MM.1S (cell line): Measurements from ENCODE around the gene OSBPL10.

Experiments used
- DNase-seq: peaks from one replicate; pipeline ENCODE4 v3.0.0-alpha.2; 2015
- H2AFZ ChIP-seq: fragments of 300-600 bp; sonication (generic); 2 replicates; pipeline ENCODE4 v1.6.0; 2016; ENCODE audit warnings: antibody characterized with exemption, low read length
- H3F3A ChIP-seq: fragments of 300-600 bp; sonication (generic); 2 replicates; pipeline ENCODE4 v1.6.1; 2016; ENCODE audit warnings: mild to moderate bottlenecking, antibody characterized with exemption, low read length, moderate library complexity, mixed read lengths; ENCODE audit not compliant: insufficient read depth
- H3K27ac ChIP-seq: fragments of 300-600 bp; sonication (generic); 2 replicates; pipeline ENCODE4 v1.5.1; 2016; ENCODE audit warnings: mild to moderate bottlenecking, low read length
- H3K27me3 ChIP-seq: fragments of 300-600 bp; sonication (generic); replicated peaks from 2 replicates; pipeline ENCODE4 v1.6.0; 2016; ENCODE audit warnings: low read length; ENCODE audit not compliant: insufficient read depth
- H3K36me3 ChIP-seq: fragments of 300-600 bp; sonication (generic); replicated peaks from 2 replicates; pipeline ENCODE4 v1.6.1; 2016; ENCODE audit warnings: mild to moderate bottlenecking, low read length, mixed read lengths; ENCODE audit not compliant: insufficient read depth
- H3K4me1 ChIP-seq: fragments of 300-600 bp; sonication (generic); 2 replicates; pipeline ENCODE4 v1.6.1; 2016; ENCODE audit warnings: low read length, mixed read lengths
- H3K4me2 ChIP-seq: fragments of 300-600 bp; sonication (generic); 2 replicates; pipeline ENCODE4 v1.6.0; 2016; ENCODE audit warnings: low read depth, low read length
- H3K4me3 ChIP-seq: fragments of 300-600 bp; sonication (generic); 2 replicates; pipeline ENCODE4 v1.5.1; 2016; ENCODE audit warnings: low read length, mixed read lengths
- H3K79me2 ChIP-seq: fragments of 300-600 bp; sonication (generic); 2 replicates; pipeline ENCODE4 v1.6.1; 2016; ENCODE audit warnings: mixed run types, low read length, mixed read lengths
- H3K9ac ChIP-seq: fragments of 300-600 bp; sonication (generic); 2 replicates; pipeline ENCODE4 v1.6.1; 2016; ENCODE audit warnings: low read length, mixed read lengths
- H3K9me2 ChIP-seq: fragments of 300-600 bp; sonication (generic); replicated peaks from 2 replicates; pipeline ENCODE4 v1.6.1; 2016; ENCODE audit warnings: mild to moderate bottlenecking, low read length, mixed read lengths; ENCODE audit not compliant: insufficient read depth
- H3K9me3 ChIP-seq: fragments of 300-600 bp; sonication (generic); replicated peaks from 2 replicates; pipeline ENCODE4 v1.6.1; 2016; ENCODE audit warnings: mild to moderate bottlenecking, low read length, mixed read lengths; ENCODE audit not compliant: insufficient read depth
- H4K20me1 ChIP-seq: fragments of 300-600 bp; sonication (generic); 2 replicates; pipeline ENCODE4 v1.6.1; 2016; ENCODE audit warnings: mild to moderate bottlenecking, low read length, moderate library complexity, mixed read lengths; ENCODE audit not compliant: insufficient read depth
- EZH2 ChIP-seq: fragments of 300-600 bp; sonication (generic); optimal IDR thresholded peaks from 2 replicates; pipeline ENCODE3; 2017; ENCODE audit warnings: low read depth, mild to moderate bottlenecking, antibody characterized with exemption, low read length, mixed read lengths
- EZH2phosphoT487 ChIP-seq: fragments of 300-600 bp; sonication (generic); IDR thresholded peaks from 2 replicates; pipeline ENCODE4 v1.6.1; 2018; ENCODE audit warnings: antibody characterized with exemption, low read length
- TF ChIP-seq, protein P1 (sequence below): fragments of 300-600 bp; sonication (generic); IDR thresholded peaks from 2 replicates; pipeline ENCODE4 v1.5.1; 2016; ENCODE audit warnings: antibody characterized with exemption, low read length, mixed read lengths

OSBPL10 gene

DNA sequence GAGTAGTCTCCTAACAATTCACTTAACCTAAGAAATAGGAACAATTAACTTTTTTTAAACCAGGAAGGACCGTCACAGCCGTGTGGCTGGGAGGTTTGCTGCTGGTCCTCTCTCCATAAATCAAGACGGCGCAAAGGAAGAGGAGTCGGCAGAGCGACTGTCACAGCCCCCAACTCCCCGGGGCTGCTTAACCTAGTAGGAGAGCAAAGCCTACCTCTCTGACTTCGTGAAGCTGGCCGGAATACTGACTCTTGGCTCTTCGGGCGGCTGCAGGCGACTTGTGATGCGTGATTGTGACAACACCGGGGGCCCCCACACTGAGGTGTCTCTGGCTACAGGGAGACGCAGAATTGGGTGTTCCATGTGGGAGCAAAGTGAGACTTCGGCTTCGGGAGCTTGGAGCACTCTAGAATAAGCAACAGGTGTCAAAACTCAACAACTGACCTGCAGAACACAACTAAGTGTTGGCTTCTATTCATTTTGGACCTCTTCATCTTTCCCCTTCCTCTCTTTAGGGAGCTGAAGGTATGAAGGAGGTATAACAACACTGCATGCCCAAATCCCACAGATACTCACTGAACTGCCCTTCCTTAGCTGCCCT lies 151.1 kb downstream of the OSBPL10 start:
- Histone ChIP-seq H3K9me3 (no peaks in the 10 kb centered on the region), H3K4me3 (no peak overlapping the region), H3K27me3 (no peaks in the 10 kb centered on the region), H3K4me2 (no peak overlapping the region), H3K4me1 (no peaks in the 10 kb centered on the region), H3K9ac (no peak overlapping the region), H4K20me1 (no peaks in the 10 kb centered on the region), H2AFZ (no peak overlapping the region), H3K27ac (no peak overlapping the region), H3K79me2 (no peaks in the 10 kb centered on the region), H3K9me2 (no peaks in the 10 kb centered on the region), H3F3A (no peaks in the 10 kb centered on the region), H3K36me3 (no peaks in the 10 kb centered on the region)
- no peak for DNase-seq
- TF ChIP-seq, protein P1, sequence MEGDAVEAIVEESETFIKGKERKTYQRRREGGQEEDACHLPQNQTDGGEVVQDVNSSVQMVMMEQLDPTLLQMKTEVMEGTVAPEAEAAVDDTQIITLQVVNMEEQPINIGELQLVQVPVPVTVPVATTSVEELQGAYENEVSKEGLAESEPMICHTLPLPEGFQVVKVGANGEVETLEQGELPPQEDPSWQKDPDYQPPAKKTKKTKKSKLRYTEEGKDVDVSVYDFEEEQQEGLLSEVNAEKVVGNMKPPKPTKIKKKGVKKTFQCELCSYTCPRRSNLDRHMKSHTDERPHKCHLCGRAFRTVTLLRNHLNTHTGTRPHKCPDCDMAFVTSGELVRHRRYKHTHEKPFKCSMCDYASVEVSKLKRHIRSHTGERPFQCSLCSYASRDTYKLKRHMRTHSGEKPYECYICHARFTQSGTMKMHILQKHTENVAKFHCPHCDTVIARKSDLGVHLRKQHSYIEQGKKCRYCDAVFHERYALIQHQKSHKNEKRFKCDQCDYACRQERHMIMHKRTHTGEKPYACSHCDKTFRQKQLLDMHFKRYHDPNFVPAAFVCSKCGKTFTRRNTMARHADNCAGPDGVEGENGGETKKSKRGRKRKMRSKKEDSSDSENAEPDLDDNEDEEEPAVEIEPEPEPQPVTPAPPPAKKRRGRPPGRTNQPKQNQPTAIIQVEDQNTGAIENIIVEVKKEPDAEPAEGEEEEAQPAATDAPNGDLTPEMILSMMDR = no peak
- TF ChIP-seq EZH2 = no peak
- no peak for TF ChIP-seq EZH2phosphoT487

DNA sequence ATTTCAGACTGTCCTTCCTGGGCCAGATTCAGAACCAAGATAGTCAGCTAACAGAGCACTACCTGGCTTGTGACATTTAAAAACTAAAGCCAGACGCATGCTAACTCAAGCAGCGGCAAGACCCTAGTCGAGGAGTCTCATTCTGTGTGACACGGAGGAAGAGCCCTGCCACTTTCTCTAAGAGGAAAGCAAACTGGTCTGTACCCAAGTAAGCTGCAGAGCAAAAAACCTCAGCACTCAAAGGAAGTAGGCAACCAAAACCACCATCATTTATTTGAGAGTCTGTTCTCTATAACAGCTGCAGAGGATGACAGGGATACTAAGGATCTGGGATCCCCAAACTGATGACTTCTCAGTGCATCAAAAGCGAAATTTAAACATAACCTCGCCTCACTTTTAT lies 152.1 kb downstream of the OSBPL10 start:
- Histone ChIP-seq H3K4me3 (no peak overlapping the region), H3K36me3 (no peaks in the 10 kb centered on the region), H3F3A (no peaks in the 10 kb centered on the region), H3K9me2 (no peaks in the 10 kb centered on the region), H3K79me2 (no peaks in the 10 kb centered on the region), H4K20me1 (no peaks in the 10 kb centered on the region), H3K27me3 (no peaks in the 10 kb centered on the region), H3K27ac (no peak overlapping the region), H3K9me3 (no peaks in the 10 kb centered on the region), H3K9ac (no peak overlapping the region), H3K4me1 (no peaks in the 10 kb centered on the region), H2AFZ (no peak overlapping the region), H3K4me2 (no peak overlapping the region)
- no peak for DNase-seq
- TF ChIP-seq EZH2phosphoT487 (no peak), EZH2 (no peak)
- TF ChIP-seq, protein P1 = no peak

DNA sequence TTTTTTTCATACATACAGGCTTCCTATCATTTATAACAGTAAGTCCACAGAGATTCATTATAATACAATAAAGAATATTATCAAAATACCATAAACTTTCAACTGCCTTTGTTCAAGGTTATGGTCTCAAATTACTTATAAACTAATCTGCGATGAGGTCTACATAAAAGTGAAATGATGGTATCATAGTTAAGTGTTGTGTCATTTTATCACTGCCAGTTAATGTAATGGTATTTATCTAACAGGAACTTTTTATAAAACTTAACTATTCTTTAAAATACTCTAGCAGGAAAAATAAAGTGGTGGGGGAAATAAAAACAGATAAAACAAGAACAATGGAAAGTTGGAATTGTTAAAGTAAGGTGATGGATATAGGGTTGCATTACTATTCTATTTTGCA lies 153.1 kb downstream of the OSBPL10 start:
- no peak for DNase-seq
- Histone ChIP-seq H3K36me3 (no peaks in the 10 kb centered on the region), H2AFZ (no peak overlapping the region), H3K4me3 (no peak overlapping the region), H3F3A (no peaks in the 10 kb centered on the region), H3K4me2 (no peak overlapping the region), H3K9ac (no peak overlapping the region), H3K27ac (no peak overlapping the region), H3K27me3 (no peaks in the 10 kb centered on the region), H3K4me1 (no peaks in the 10 kb centered on the region), H3K9me3 (no peaks in the 10 kb centered on the region), H3K79me2 (no peaks in the 10 kb centered on the region), H4K20me1 (no peaks in the 10 kb centered on the region), H3K9me2 (no peaks in the 10 kb centered on the region)
- TF ChIP-seq EZH2phosphoT487 = no peak
- TF ChIP-seq, protein P1 = no peak
- no peak for TF ChIP-seq EZH2
